ENCODE measurements around the gene DPP9.

DNA sequence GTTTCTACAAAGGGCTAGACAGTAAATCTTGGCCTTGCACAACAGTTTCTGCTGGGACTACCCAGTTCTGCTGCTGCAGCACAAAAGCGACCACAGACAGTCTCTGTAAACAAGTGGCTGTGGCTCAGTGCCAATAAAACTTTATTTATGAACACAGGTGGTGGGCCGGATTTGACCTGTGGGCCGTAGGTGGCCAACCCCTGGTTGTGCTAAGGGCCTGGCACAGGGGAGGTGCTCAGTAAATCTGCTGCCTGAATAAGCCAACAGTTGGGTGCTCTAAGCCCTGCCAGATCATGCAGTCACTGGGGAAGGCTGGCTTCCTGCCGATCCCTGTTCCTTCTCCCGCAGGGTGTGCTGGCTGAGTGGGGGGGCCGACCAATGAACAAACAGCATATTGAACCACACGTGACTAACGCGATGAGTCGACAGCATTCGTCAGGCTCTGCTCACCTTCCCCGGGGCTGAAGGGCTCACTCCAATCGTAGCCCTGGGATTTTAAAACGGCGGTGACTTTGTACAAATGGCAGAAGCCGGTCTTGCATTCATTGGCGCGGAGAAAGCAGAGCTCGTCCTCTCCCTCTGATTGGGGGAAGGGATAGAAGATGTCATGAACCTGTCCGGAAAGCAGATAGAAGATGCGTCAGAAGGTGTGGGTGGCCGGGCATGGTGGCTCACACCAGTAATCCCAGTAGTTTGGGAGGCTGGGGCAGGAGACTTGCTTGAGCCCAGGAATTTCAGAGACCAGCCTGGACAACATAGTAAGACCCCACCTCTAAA lies 29.2 kb downstream of the DPP9 start:
- TF ChIP-seq POLR2A (IDR thresholded peaks at IDR 0.05) = no peak
- TF ChIP-seq, protein P1, sequence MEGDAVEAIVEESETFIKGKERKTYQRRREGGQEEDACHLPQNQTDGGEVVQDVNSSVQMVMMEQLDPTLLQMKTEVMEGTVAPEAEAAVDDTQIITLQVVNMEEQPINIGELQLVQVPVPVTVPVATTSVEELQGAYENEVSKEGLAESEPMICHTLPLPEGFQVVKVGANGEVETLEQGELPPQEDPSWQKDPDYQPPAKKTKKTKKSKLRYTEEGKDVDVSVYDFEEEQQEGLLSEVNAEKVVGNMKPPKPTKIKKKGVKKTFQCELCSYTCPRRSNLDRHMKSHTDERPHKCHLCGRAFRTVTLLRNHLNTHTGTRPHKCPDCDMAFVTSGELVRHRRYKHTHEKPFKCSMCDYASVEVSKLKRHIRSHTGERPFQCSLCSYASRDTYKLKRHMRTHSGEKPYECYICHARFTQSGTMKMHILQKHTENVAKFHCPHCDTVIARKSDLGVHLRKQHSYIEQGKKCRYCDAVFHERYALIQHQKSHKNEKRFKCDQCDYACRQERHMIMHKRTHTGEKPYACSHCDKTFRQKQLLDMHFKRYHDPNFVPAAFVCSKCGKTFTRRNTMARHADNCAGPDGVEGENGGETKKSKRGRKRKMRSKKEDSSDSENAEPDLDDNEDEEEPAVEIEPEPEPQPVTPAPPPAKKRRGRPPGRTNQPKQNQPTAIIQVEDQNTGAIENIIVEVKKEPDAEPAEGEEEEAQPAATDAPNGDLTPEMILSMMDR (IDR thresholded peaks at IDR 0.05) = no peak

Measured in lower leg skin (tissue), 3 donors.